WTC11 (cell line): Measurements from ENCODE around the gene NSG1. TPM values are rescaled to one million over a fixed set of nuclear protein-coding genes. Genes with fewer than 3 reads are reported as not detected.
A peak's percentile ranks its signal among the peaks of the same experiment; 100 is the strongest.

ENCODE experiments used
- ATAC-seq: fragments of 200-7000 bp; cut with Tn5 transposase; 2 replicates; pipeline ENCODE4 v1.10.0; 2021; ENCODE audit warnings: mild to moderate bottlenecking, moderate library complexity
- CTCF ChIA-PET: fragments of 300-600 bp; sonication (Branson Sonifier 250); formaldehyde crosslinking; loops from one replicate; lab custom pipeline; 2021; ENCODE audit warnings: antibody characterized with exemption; lab: Charles Lee
- POLR2A ChIA-PET: fragments of 350-600 bp; sonication (Branson Sonifier 250); formaldehyde crosslinking; loops from one replicate; lab custom pipeline; 2021; ENCODE audit warnings: antibody characterized with exemption; lab: Charles Lee
- DNase-seq: peaks from one replicate; pipeline ENCODE4 v3.0.0; 2021; ENCODE audit warnings: low spot score
- H3K27ac Mint-ChIP-seq: 2 replicates; pipeline ENCODE4 v1.8.0; 2021; ENCODE audit warnings: mixed read lengths
- H3K27me3 Mint-ChIP-seq: 2 replicates; pipeline ENCODE4 v1.8.0; 2021; ENCODE audit warnings: low read depth, mild to moderate bottlenecking, moderate library complexity, mixed read lengths
- H3K36me3 Mint-ChIP-seq: 2 replicates; pipeline ENCODE4 v1.8.0; 2021; ENCODE audit warnings: mixed read lengths
- H3K4me1 Mint-ChIP-seq: 2 replicates; pipeline ENCODE4 v1.8.0; 2022; ENCODE audit warnings: mixed read lengths
- H3K4me3 Mint-ChIP-seq: 2 replicates; pipeline ENCODE4 v1.8.0; 2021; ENCODE audit warnings: mild to moderate bottlenecking, moderate library complexity, mixed read lengths
- H3K9me3 Mint-ChIP-seq: 2 replicates; pipeline ENCODE4 v1.8.0; 2021; ENCODE audit warnings: mixed read lengths
- EMX1 ChIP-seq: fragments of 250-450 bp; sonication (Bioruptor Pico); IDR thresholded peaks from 2 replicates; pipeline ENCODE4 v1.8.0; 2021; ENCODE audit warnings: mild to moderate bottlenecking
- FOXP1 ChIP-seq: sonication (generic); formaldehyde crosslinking; IDR thresholded peaks from 2 replicates; pipeline ENCODE4 v1.8.0; 2022; ENCODE audit warnings: missing genetic modification reagents, mild to moderate bottlenecking, moderate library complexity, borderline replicate concordance
- GRHL2 ChIP-seq: fragments of 250-450 bp; sonication (Bioruptor Pico); IDR thresholded peaks from 2 replicates; pipeline ENCODE4 v1.8.0; 2022; ENCODE audit warnings: mild to moderate bottlenecking, moderate library complexity; ENCODE audit not compliant: insufficient replicate concordance, severe bottlenecking
- GTF2I ChIP-seq: fragments of 250-450 bp; sonication (Bioruptor Pico); conservative IDR thresholded peaks from 2 replicates; pipeline ENCODE4 v1.4.0; 2021; ENCODE audit warnings: mild to moderate bottlenecking
- IRF2 ChIP-seq: sonication (generic); formaldehyde crosslinking; IDR thresholded peaks from 2 replicates; pipeline ENCODE4 v1.8.0; 2022; ENCODE audit warnings: low read depth, missing genetic modification reagents, borderline replicate concordance
- JAZF1 ChIP-seq: fragments of 250-450 bp; sonication (Bioruptor Pico); IDR thresholded peaks from 2 replicates; pipeline ENCODE4 v1.9.0; 2021; ENCODE audit warnings: moderate library complexity, mild to moderate bottlenecking, inconsistent platforms
- SMAD4 ChIP-seq: sonication (generic); formaldehyde crosslinking; IDR thresholded peaks from 2 replicates; pipeline ENCODE4 v1.8.0; 2022; ENCODE audit warnings: mild to moderate bottlenecking, missing genetic modification reagents
- ZNF138 ChIP-seq: sonication (generic); formaldehyde crosslinking; conservative IDR thresholded peaks from 2 replicates; pipeline ENCODE4 v1.8.1; 2022; ENCODE audit warnings: mild to moderate bottlenecking, moderate library complexity, missing genetic modification reagents
- ZNF317 ChIP-seq: sonication (generic); formaldehyde crosslinking; IDR thresholded peaks from 2 replicates; pipeline ENCODE4 v1.8.1; 2023; ENCODE audit warnings: low read depth, mild to moderate bottlenecking, moderate library complexity, missing genetic modification reagents, borderline replicate concordance
- total RNA-seq: library from RNA; stranded (reverse); gene quantifications from 3 replicates; pipeline ENCODE4 v1.2.3, GENCODE V29; 2021
- TF ChIP-seq, protein P1 (sequence below): fragments of 250-450 bp; sonication (Bioruptor Pico); IDR thresholded peaks from 2 replicates; pipeline ENCODE4 v2.1.2; 2022; ENCODE audit warnings: mild to moderate bottlenecking, moderate library complexity
- TF ChIP-seq, protein P2 (sequence below): sonication (generic); formaldehyde crosslinking; conservative IDR thresholded peaks from 2 replicates; pipeline ENCODE4 v1.8.1; 2022; ENCODE audit warnings: mild to moderate bottlenecking, missing genetic modification reagents
- TF ChIP-seq, protein P3 (sequence below): sonication (generic); formaldehyde crosslinking; IDR thresholded peaks from 2 replicates; pipeline ENCODE4 v1.8.1; 2023; ENCODE audit warnings: mild to moderate bottlenecking, moderate library complexity, missing genetic modification reagents
- TF ChIP-seq, protein P4 (sequence below): fragments of 200-600 bp; IDR thresholded peaks from 2 replicates; pipeline ENCODE4 v1.8.0; 2022; ENCODE audit warnings: antibody characterized with exemption
- TF ChIP-seq, protein P5 (sequence below): sonication (generic); formaldehyde crosslinking; IDR thresholded peaks from 2 replicates; pipeline ENCODE4 v1.8.0; 2022; ENCODE audit warnings: missing genetic modification reagents

The NSG1 gene
- total RNA-seq, 1 experiment from 2014 or later, result 24.2 TPM

DNA sequence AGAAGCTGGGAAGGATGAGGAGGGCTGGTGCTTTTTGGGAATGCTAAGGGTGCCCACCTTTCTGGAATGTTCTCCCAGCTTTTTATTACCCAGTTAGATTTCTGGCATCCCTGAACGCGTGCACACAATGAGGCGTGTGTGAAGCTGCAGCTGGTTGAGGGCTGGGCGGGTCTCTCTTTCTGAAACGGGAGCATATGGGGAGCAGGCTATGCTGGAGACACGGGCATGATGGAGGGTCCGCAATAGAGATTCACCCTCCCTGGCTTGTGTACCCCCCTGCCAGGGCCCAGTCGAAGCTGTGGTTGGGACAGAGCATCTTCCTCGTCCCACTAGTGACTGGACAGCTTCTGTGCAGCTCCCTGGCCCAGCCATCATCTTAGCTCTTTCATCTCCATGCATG lies 8.5 kb downstream of the NSG1 start (continued):
- TF ChIP-seq, protein P1, sequence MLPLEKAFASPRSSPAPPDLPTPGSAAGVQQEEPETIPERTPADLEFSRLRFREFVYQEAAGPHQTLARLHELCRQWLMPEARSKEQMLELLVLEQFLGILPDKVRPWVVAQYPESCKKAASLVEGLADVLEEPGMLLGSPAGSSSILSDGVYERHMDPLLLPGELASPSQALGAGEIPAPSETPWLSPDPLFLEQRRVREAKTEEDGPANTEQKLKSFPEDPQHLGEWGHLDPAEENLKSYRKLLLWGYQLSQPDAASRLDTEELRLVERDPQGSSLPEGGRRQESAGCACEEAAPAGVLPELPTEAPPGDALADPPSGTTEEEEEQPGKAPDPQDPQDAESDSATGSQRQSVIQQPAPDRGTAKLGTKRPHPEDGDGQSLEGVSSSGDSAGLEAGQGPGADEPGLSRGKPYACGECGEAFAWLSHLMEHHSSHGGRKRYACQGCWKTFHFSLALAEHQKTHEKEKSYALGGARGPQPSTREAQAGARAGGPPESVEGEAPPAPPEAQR (CRISPR knock-in tag), result no peak
- TF ChIP-seq GRHL2 (CRISPR knock-in tag), result no peak

DNA sequence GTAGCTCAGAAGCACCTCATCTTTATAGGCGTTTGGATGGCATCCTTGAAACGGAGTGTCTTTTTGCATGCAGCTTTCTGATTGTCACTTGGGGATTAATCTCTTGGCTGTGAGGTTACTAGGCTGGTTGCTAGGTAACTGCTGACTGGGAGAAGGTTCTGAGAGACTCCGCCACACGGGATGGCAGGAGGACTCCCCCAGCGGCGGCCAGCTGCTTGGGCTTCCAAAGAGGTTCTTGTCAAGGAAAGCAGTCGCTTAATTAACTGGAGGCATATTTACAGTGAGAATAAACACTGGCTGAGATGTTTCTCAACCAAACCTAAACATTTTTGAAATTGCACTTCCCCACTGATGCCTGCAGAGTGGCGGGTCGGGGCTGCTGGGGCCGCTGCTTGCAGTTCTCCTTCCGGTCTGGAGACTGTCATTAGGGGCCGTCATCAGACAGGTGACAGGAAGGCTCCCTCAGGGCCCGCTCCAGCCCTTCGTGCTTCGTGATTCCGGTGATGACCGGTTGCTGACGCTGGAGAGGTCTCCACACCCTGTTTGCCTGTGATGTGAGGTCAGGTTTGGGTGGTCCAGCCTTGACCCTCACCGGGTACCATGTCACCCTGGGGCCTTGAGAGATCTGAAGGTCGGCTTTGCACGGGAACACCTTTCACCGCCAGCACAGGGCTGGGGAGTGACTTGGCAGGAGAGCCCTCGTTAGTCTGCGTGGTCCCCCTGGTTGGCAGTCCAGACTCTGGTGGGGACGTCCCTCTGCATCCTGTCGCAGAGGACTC lies 9.1 kb downstream of the NSG1 start:
- no peak overlapping the region for H3K4me3 Mint-ChIP-seq
- H3K36me3 Mint-ChIP-seq, result peaks cover 15% of the 10 kb centered on the region
- H3K27me3 Mint-ChIP-seq, result no peaks in the 10 kb centered on the region
- no peak overlapping the region for H3K27ac Mint-ChIP-seq
- DNase-seq (peak; percentile 40), ATAC-seq (peak; percentile 43)
- H3K4me1 Mint-ChIP-seq, result peaks cover 16% of the 10 kb centered on the region
- ChIA-PET CTCF (interaction anchor here (0.6 to 3.5 kb wide), 7 partner anchors 7 to 68 kb away, joined by 3 to 27 read pairs (median 5); partner anchors contain the start of gene NSG1), POLR2A (no interaction called here)
- TF ChIP-seq, protein P2, sequence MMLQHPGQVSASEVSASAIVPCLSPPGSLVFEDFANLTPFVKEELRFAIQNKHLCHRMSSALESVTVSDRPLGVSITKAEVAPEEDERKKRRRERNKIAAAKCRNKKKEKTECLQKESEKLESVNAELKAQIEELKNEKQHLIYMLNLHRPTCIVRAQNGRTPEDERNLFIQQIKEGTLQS, result no peak
- TF ChIP-seq, protein P3, sequence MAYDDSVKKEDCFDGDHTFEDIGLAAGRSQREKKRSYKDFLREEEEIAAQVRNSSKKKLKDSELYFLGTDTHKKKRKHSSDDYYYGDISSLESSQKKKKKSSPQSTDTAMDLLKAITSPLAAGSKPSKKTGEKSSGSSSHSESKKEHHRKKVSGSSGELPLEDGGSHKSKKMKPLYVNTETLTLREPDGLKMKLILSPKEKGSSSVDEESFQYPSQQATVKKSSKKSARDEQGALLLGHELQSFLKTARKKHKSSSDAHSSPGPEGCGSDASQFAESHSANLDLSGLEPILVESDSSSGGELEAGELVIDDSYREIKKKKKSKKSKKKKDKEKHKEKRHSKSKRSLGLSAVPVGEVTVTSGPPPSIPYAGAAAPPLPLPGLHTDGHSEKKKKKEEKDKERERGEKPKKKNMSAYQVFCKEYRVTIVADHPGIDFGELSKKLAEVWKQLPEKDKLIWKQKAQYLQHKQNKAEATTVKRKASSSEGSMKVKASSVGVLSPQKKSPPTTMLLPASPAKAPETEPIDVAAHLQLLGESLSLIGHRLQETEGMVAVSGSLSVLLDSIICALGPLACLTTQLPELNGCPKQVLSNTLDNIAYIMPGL (CRISPR knock-in tag), result no peak
- TF ChIP-seq, protein P1 (CRISPR knock-in tag), result no peak
- TF ChIP-seq FOXP1, result no peak
- H3K9me3 Mint-ChIP-seq, result peaks cover 8% of the 10 kb centered on the region

DNA sequence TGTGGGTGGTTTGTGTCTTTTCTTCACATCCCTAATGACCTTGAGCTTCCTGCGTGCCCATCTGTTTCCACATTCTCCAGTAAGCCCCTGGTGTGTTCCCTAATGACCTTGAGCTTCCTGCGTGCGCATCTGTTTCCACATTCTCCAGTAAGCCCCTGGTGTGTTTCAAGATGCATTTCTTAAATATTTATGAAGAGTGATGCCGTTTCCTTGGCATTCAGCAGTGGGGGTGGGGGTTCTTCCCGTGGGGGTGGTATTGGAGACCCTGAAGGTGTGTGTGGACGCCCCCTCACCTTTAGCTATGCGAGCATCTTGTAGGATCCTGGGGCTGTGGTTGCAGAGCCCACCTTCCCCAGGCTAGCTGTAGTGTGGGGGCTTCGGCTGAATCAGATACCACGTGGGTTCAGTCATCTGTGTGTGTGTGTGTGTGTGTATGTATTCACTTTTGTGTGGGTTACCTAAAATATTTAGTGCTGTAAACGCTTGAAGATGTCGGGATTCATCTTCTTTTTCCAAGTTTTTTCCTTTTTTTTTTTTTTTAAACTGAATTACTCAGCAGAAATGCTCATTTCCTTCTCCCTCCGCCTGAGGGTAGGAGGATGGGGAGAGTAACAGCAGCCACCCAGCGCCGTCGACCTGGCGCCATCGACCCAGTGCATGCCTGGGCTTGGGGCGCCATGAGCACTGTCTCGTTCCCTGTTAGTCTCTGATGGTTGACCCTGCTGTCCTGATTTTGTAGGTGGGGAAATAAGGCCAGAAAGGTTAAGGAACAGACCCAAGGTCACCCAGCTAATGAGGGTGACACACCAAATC lies 9.9 kb downstream of the NSG1 start:
- TF ChIP-seq IRF2 (CRISPR knock-in tag), result no peak
- TF ChIP-seq, protein P4, sequence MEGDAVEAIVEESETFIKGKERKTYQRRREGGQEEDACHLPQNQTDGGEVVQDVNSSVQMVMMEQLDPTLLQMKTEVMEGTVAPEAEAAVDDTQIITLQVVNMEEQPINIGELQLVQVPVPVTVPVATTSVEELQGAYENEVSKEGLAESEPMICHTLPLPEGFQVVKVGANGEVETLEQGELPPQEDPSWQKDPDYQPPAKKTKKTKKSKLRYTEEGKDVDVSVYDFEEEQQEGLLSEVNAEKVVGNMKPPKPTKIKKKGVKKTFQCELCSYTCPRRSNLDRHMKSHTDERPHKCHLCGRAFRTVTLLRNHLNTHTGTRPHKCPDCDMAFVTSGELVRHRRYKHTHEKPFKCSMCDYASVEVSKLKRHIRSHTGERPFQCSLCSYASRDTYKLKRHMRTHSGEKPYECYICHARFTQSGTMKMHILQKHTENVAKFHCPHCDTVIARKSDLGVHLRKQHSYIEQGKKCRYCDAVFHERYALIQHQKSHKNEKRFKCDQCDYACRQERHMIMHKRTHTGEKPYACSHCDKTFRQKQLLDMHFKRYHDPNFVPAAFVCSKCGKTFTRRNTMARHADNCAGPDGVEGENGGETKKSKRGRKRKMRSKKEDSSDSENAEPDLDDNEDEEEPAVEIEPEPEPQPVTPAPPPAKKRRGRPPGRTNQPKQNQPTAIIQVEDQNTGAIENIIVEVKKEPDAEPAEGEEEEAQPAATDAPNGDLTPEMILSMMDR, result no peak
- TF ChIP-seq, all 79 proteins: peak for 0
- ChIA-PET CTCF (interaction anchor here (0.9 to 3.5 kb wide), 3 partner anchors 9 to 69 kb away, joined by 4 to 27 read pairs (median 5); no protein-coding TSS in a partner anchor), POLR2A (no interaction called here)
- Mint-ChIP-seq H3K36me3 (peaks cover 12% of the 10 kb centered on the region), H3K27ac (no peak overlapping the region), H3K4me1 (peaks cover 16% of the 10 kb centered on the region), H3K27me3 (no peaks in the 10 kb centered on the region), H3K4me3 (no peak overlapping the region), H3K9me3 (peaks cover 8% of the 10 kb centered on the region)
- ATAC-seq, result no peak
- DNase-seq, result no peak

DNA sequence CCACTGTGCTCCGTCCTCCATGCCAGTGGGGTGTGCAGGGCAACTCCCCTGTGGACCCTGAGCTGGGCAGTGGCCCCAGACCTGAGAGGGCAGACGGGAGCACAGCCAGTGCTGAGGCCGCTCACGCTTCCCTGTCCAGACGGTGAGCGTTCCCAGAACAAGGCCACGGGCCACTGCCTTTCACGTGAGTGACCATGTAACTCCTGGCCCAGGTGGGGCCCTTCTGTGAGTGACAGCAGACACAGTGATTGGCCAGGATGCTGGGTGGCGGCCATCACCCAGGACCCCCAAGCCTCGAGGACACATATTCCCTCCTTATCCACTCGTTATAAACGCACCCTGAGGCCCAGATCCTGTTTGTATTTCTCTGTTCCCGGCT lies 10.5 kb downstream of the NSG1 start:
- DNase-seq (no peak), ATAC-seq (no peak)
- no peak overlapping the region for H3K27ac Mint-ChIP-seq
- peaks cover 8% of the 10 kb centered on the region for H3K9me3 Mint-ChIP-seq
- ChIA-PET CTCF (interaction anchor here (3.5 kb wide), 1 partner anchor 13 kb away, joined by 27 read pairs; no protein-coding TSS in a partner anchor), POLR2A (no interaction called here)
- no peak overlapping the region for H3K4me3 Mint-ChIP-seq
- no peaks in the 10 kb centered on the region for H3K27me3 Mint-ChIP-seq
- peaks cover 12% of the 10 kb centered on the region for H3K36me3 Mint-ChIP-seq
- peaks cover 16% of the 10 kb centered on the region for H3K4me1 Mint-ChIP-seq
- TF ChIP-seq GTF2I (CRISPR knock-in tag) (no peak), ZNF138 (CRISPR knock-in tag) (no peak), EMX1 (CRISPR knock-in tag) (no peak), SMAD4 (CRISPR knock-in tag) (no peak), JAZF1 (CRISPR knock-in tag) (no peak), ZNF317 (CRISPR knock-in tag) (no peak)
- TF ChIP-seq, protein P5, sequence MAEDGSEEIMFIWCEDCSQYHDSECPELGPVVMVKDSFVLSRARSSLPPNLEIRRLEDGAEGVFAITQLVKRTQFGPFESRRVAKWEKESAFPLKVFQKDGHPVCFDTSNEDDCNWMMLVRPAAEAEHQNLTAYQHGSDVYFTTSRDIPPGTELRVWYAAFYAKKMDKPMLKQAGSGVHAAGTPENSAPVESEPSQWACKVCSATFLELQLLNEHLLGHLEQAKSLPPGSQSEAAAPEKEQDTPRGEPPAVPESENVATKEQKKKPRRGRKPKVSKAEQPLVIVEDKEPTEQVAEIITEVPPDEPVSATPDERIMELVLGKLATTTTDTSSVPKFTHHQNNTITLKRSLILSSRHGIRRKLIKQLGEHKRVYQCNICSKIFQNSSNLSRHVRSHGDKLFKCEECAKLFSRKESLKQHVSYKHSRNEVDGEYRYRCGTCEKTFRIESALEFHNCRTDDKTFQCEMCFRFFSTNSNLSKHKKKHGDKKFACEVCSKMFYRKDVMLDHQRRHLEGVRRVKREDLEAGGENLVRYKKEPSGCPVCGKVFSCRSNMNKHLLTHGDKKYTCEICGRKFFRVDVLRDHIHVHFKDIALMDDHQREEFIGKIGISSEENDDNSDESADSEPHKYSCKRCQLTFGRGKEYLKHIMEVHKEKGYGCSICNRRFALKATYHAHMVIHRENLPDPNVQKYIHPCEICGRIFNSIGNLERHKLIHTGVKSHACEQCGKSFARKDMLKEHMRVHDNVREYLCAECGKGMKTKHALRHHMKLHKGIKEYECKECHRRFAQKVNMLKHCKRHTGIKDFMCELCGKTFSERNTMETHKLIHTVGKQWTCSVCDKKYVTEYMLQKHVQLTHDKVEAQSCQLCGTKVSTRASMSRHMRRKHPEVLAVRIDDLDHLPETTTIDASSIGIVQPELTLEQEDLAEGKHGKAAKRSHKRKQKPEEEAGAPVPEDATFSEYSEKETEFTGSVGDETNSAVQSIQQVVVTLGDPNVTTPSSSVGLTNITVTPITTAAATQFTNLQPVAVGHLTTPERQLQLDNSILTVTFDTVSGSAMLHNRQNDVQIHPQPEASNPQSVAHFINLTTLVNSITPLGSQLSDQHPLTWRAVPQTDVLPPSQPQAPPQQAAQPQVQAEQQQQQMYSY (CRISPR knock-in tag), result no peak
